Measurements from ENCODE around the gene TSC2.
"Not testable (repeated sequence)": the region's sequence is repeated elsewhere in the genome, so short reads cannot be mapped to it uniquely, and the experiment has no call there.

GRCh38 chr16:2129890-2130447 is 82.2 kb downstream of the TSC2 start:
- not testable (repeated sequence) for TF ChIP-seq CTCF (IDR thresholded peaks at IDR 0.05; ENCODE audit: poor library complexity); EZH2 (IDR thresholded peaks at IDR 0.05; ENCODE audit: borderline replicate concordance); EZH2phosphoT487 (IDR thresholded peaks at IDR 0.05; ENCODE audit: low read depth, severe bottlenecking, unreplicated experiment)

All from hepatocyte (in vitro differentiated cells).